ENCODE results near the gene CALML3.

DNA sequence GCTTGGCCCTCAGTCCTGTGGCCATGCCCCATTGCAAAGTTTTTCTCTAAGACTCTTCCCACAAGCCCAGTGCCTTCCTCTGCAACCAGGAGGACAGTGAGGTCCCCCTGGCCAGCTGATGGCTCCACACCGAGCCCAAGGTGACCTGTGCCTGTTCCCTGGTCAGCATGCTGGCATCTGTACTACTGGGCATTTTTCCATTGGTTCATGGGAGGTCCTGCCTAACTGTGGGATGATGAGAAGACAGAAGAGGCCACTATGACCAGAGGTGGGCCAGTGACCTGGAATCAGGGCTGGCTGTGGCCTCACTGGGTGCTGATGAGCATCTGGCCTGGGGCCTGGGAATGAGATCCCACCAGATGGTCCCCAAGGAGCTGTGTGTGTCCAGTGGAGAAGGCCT is 20.2 kb downstream of the CALML3 start:
- TF ChIP-seq, protein P1, sequence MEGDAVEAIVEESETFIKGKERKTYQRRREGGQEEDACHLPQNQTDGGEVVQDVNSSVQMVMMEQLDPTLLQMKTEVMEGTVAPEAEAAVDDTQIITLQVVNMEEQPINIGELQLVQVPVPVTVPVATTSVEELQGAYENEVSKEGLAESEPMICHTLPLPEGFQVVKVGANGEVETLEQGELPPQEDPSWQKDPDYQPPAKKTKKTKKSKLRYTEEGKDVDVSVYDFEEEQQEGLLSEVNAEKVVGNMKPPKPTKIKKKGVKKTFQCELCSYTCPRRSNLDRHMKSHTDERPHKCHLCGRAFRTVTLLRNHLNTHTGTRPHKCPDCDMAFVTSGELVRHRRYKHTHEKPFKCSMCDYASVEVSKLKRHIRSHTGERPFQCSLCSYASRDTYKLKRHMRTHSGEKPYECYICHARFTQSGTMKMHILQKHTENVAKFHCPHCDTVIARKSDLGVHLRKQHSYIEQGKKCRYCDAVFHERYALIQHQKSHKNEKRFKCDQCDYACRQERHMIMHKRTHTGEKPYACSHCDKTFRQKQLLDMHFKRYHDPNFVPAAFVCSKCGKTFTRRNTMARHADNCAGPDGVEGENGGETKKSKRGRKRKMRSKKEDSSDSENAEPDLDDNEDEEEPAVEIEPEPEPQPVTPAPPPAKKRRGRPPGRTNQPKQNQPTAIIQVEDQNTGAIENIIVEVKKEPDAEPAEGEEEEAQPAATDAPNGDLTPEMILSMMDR (conservative IDR thresholded peaks at IDR 0.05; ENCODE audit: low read depth, low read length), result no peak
- no peak for TF ChIP-seq EZH2 (IDR thresholded peaks at IDR 0.05; ENCODE audit: borderline replicate concordance, low read depth, low read length, poor library complexity, severe bottlenecking)

Data from A673 (cell line).